HG02759 (cell line): Measurements from ENCODE around the gene CEP350.
A peak's percentile ranks its signal among the peaks of the same experiment; 100 is the strongest.

Experiments
- ATAC-seq: cut with Tn5 transposase; IDR thresholded peaks from one replicate; pipeline ENCODE4 v1.9.1; 2021; ENCODE audit warnings: mild to moderate bottlenecking, moderate library complexity; ENCODE audit not compliant: unreplicated experiment

The CEP350 gene

GRCh38 chr1:180153032-180153431 is 198.4 kb downstream of the CEP350 start:
- ATAC-seq = no peak

GRCh38 chr1:180154003-180154324 is 199.4 kb downstream of the CEP350 start:
- ATAC-seq = peak; percentile 2

DNA sequence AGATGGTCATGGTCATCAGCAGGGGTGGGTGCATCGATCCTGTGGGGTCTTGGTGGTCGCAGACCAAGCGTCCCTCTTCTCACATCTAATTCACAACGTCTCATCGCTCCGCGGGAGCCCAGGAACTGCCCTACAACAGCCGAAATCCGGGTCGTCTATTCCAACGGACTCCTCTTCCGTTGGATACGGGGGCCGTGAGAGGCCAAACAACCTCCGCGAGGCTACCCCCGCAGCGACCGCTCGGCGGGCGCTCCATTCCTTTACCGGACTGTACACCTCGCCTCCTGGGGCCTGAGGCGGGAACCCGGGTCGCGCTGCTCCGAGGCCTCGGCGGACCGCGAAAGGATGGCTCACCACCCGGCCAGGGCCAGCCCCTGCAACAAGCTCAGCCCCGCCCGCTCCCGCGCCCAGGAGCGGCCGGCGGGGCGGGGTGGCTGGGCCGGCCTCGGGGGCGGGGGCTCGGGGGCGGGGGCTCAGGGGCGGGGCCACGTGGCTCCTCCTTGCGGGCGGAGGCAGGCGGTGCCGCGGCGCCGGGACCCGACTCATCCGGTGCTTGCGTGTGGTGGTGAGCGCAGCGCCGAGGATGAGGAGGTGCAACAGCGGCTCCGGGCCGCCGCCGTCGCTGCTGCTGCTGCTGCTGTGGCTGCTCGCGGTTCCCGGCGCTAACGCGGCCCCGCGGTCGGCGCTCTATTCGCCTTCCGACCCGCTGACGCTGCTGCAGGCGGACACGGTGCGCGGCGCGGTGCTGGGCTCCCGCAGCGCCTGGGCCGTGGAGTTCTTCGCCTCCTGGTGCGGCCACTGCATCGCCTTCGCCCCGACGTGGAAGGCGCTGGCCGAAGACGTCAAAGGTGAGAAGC is 199.9 kb downstream of the CEP350 start, which contains the start of gene QSOX1:
QSOX1 (plus strand) TSS at position 545 of the 857 bp plus-strand sequence; CDS start at position 584, 39 bp downstream.
- peak; percentile 91 for ATAC-seq

DNA sequence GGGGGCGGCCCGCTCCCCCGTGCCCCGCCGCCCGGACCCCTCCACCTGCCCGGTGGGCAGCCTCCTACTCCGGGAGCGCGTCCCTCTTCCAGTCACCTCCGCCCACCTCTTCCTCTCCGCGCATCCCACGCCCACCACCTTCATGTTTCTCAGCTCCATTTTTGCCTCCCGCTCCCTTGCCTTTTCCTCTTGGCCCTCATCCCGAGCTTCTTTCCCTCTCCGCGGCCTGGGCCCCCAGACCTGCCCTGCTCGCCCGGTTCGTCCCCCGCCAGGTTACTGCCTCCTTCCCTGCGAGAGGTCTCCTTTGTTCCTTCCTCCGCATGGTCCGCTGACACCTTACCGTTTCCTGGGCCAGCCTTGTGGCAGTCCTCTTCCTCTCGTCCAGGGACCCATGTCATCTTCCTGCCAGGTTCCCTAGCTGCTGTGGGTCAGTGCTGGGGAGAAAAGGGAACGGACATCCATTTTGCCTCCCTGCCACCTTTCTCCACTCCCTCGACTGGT is 200.6 kb downstream of the CEP350 start:
- no peak for ATAC-seq

DNA sequence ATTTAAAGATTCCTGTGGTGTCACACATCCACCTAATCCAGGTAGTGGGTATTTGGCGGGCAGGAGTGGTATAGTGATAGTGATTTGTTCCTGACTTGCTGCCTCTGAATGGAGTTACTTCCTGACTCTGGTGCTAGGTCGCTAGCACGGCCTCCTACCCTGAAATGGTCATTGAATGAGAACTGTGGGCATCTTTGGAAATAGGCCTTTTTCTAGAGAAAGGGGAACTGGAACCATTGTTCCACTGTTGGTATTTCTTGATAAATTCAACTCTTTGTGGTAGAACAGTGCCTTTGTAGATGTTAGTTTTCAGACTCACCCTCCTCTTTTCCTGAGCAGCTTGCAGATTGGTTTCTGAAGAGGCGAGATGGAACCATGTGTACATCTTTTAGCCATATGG is 201.6 kb downstream of the CEP350 start:
- ATAC-seq = no peak

GRCh38 chr1:180156631-180157091 is 202.1 kb downstream of the CEP350 start:
- no peak for ATAC-seq

- ATAC-seq = no peak
These were observed 202.5 kb downstream of the CEP350 start for GRCh38 chr1:180157108-180157507.

- ATAC-seq = no peak
These were observed 203.0 kb downstream of the CEP350 start for GRCh38 chr1:180157576-180158057.

- ATAC-seq = no peak
These were observed 203.8 kb downstream of the CEP350 start for GRCh38 chr1:180158149-180159147.

GRCh38 chr1:180160357-180160756 is 205.7 kb downstream of the CEP350 start:
- no peak for ATAC-seq

- no peak for ATAC-seq
These were observed 208.4 kb downstream of the CEP350 start for GRCh38 chr1:180163041-180163440.
